SK-N-DZ (cell line): ENCODE results near the gene KLF3.

Source experiments
- DNase-seq: peaks from one replicate; pipeline ENCODE4 v3.0.0-alpha.2; 2015; ENCODE audit warnings: low spot score

The KLF3 gene

DNA sequence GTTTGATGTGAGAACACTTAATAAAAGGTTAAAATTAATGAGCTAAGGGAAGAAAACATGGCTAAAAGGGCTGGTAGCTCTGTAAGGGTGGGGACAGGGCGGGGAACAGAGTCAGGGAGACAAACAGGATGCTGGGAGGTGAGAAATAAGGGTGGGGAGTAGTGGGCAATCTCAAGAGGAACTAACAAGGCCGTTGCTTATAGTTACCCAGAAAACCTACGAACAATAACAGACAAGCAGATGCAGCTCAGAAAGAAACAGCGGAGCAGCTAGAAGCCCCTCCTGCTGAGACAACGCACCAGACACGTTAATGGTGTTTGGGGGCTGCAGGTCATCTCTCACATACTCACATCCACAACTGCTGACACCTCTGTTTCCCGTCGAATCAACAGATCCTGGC lies 9.7 kb upstream of the KLF3 start:
- DNase-seq = no peak

DNA sequence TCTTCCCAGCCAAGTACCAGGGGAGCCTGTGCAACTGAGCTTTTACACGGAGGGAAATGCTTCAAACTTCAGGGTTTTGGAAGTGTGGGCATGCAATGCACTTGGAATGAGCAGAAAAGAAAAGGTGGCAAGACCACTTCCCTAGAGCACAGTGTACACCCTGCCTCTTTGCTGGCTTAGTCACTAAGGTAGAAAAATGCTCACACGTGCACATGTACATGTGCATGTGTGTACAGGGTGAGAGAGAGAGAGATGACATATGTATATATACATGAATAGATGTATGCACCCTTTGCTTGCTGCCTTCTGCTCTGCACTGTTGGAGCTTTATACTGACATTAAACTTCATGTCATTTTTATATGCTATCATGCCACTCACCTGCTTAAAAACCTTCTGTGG lies 7.9 kb upstream of the KLF3 start:
- DNase-seq = no peak

DNA sequence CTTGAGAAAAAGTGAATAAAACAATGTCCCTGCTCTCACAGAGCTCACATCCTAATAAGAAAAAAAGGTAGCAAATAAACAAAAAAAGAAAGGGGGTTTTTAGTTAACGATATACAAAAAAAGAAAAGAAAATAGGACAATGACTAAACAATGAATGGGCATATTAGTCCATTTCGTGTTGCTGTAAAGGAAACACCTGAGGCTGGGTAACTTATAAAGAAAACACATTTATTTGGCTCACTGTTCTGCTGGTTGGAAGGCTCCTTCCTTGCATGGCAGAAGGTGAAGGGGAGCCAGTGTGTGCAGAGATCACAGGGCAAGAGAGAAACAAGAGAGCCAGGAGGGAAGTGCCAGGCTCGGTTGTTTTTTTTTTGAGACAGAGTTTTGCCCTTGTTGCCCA lies 4.7 kb upstream of the KLF3 start:
- no peak for DNase-seq

DNA sequence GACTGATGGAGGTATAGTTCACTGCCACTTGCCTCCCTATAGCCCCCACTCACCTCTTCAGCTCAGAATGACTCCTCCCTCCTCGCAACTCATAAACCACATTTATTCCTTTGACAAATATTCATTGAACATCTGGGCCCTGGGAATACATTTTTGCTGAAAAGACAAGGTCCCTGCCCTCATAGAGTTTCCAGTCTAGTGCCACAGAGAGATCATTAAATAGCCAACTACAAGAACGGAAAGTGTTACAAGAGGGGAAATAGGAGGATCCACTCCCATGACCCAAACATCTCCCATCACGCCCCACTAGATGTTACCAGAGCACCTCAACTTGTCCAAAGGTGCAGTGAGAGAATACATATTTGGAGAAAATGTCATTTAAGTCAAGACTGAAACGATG lies 3.2 kb upstream of the KLF3 start:
- DNase-seq = no peak

DNA sequence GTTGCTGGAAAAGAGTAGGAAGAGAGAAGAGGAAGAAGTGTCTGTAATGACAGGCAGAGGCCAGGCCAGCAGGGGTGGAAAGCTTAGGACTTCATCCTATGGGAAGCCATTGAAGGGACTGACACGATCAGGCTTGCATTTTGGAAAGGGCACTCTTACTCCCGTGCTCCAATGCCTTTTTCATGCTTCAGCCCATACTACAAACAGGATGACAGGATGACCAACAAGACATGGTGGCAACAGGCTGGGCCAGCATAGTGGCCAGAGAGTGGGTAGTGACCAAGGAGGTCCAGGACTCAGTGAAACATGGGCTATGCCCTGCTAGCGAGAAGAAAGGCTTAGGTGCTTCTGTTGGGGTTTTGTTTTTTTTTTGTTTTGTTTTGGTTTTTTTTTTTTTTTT lies 2.6 kb upstream of the KLF3 start:
- no peak for DNase-seq

DNA sequence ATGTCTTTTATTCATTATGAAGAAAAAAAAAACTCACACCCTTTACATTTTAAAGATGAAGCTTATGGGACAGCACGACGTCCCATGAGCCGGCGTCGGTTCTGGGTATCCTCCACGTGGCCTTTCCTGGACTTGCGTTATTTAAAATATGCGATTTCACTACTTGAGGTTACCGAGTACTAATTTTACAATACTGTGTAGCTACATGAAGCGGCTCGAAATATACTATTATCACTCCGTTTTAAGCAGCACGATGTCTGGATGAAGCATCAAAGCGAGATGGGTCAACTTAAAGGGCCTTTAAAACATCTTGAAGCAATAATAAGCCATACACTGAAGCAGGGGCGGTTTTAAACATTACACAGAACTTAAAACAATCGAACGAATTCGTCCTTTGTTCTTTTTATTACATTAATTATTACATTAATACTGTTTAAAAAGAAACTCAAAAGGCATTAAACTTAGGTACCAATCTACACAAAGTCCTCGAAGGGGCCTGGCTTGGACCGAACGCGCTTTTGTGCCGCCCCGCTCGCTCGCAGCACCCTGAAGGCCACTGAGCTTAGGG lies 1.4 kb upstream of the KLF3 start:
- no peak for DNase-seq

DNA sequence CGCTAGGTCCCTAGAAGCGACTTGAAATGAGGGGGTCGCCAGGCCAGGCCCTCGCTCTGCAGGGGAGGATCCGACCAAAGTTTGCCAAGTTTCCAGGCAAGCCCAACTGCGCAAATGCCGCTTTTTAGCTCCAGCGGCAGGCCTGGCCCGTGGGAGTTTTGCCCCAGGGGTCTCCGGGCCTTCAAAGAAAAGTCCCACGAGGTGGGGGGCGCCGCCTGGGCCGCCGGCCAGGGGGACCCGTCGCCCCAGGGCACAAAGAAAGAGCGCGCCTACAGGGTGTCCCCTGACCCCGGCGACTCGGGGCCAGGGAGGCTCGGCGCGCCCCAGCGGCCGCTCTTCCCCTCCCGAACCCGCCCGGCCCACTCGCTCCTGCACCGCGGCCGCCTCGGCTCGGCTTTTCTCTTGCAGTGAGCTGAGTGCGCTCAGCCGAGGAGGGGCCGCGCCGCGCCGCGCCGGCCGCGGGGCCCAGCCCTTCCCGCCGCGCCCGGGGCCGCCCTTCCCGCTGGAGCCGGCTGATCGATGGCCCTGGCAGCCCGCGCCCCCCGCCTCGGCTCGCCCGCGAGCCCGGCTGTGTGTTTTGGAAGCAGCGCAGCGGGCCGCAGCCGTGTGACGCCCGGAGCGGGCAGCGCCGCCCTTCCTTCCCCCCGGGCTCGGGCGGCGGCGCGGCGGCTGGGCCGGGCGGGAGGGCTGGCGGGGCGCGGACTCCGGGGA lies 754 bp upstream of the KLF3 start:
- no peak for DNase-seq

DNA sequence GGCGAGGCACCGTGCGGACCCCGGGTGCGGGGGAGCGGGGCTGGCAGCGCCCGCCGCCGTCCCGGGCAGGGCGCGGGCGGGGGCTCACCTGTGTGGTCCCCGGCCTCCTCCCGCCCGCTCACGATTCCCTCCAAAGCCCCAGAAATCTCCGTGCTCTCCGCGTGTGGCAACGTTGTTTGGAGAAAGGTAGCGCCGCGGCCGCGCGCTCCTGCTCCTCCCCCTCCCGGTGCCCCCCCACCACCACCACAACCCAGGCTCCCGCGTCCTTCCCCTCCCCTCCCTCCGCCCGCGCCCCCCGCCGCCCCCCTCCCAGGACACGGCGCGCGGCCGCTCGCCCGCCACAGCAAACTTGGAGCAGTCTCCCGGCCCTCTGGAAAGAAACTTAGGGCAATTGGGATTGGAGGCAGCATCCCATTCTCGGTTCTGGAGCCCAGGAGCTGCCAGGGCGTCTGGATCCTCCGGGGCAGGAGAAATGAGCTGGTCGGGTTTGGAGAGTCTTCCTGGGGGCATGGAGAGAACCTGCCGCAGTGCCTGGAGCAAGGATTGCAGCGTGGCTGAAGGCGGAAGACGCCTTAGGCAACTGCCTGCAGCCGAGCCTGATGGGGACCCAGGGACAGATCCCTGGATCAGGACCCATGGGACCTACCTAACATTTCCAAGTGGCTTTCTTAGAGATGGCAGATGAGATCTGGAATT lies 855 bp downstream of the KLF3 start:
- peak; percentile 81 for DNase-seq

DNA sequence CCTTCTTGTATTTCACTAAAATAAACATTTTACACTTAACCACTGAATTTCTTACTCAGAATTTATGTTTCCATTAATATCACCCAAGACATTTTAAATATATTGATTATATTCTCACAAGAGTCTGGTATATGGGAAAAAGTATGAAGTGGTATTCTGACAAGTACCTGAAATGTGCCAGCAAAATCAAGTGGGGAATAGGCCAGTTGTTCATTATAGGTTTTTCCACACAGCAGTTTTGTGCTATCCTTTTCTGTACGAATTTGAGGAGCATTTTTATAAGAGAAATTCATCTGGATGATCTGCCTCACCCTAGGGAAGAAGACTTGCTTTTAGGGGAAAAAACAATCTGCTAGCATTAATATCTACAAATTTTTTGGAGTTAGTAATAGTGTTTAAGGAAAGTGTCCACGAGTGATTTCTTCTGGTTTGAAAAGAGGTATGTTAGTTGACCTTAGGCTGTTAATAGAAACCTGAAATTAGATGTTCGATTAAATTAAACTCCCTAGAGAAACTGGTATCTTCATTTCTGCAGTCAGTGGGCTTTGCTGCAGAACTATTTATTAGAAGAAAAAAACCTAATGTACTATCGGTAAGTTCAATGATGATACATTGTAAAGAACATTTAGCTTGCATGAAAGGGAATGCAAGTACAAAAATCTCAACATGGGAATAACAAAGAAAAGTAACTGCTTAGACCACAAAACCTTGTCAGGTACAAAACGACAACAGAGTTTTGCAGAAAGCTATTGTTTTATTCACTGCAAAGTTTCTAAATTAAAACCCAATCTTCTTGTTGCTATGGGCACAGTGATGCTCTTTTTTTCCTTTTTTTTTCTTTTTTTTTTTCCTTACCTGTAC lies 1.8 kb downstream of the KLF3 start:
- DNase-seq = no peak

DNA sequence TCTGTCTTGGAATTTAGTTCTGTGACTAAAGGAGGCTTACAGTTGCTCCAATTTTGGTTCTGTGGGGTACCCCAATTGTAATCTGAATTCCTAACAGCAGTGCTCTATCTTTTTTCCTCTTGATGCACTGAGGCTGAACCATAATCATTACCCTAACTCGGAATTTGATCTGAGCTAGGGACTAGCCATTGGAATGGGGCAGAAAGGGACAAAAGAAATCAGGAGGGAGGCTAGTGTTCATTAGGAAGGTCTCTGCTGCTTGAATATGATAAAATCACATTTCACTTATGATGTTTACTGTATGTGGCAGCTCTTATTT lies 2.7 kb downstream of the KLF3 start:
- no peak for DNase-seq

DNA sequence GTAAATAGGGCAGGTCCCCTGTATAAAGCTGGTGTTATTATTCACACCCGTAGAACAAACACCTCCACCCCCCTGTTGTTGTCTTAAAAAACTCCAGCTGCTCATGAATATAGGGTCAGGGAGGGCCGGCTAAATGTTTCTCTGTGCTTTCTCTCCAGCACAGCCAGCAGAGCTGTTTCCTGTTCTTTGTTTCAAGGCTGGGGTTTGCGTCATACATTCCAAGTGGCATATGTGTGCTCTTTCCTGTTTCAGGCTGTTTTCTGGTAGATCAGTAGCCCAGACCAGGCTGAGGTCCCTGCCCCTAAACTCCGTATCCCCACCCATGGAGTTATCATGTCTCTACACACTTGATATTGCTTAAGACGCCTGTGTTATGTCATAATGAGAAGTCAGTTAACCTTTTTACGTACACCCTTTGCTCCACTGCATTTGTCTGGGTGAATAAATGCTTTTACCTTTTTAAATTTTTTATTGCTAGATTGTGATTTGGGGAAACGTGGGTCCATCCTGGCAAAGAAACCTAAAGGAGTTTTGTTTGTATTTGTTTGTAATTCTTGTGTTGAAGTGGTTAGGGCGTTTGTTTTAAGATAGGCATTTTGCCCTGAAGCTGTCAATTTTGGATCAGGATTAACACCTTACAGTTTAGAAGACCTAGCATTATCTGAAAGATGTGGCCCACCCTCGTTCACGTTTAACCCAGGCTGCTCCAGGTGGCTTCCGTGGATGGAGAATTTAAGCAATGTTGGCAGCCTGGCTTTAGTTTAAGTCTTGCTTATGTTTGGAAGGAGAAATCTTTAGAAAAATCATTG lies 3.3 kb downstream of the KLF3 start:
- DNase-seq = peak; percentile 74

DNA sequence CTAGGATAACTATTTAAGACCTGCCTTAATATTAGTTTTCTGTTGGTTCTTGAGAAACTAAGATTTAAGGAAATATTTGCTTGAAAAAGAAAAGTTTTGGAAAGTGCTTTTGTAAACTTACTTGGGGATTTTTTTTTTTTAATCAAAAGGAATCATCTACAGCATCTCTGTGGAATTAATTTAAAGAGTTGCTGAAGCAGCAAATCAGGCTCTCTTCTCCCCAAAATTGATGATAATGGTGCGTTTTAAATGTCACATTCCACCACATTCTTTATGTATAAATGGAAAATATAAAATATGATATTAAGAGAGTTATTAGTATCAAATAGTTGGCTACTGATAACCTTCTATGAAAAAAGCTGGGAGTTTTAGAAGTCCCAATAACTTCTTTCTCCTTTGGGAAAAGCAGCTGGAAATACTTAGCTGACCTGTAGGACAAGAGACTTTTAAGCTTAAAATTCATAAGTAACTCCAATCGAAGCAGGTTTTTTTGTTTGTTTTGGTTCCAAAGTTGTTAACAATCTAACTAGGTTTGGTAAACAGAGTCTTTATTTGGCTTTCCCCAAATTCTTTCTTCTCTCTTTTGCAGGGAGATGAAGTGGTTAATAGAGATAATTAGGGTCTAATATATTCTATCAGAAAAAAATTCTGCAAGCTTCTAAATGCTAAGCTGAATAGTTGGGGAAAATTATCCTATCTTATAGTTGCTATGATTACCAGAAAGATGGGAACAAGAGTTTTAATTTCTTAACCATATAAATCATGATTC lies 4.4 kb downstream of the KLF3 start:
- no peak for DNase-seq

DNA sequence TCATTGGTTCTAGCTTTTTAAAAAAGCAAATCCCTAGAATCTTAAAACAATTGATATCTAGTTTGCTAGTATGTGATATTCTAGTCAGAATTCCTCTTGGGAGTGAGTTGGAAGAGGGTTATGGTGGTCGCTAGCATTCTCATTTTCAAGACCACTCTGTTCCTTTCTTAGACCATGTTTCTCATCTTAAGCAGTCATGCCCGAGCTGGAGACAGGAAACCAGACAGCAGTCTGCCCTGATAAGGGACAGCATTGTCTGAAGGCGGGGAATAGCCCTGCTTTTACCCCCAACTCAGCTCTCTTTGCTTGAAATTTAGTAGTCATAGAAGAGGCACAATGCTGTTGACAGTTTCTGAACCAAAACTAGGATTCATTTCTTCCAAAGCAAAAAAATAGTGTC lies 5.2 kb downstream of the KLF3 start:
- DNase-seq = no peak

DNA sequence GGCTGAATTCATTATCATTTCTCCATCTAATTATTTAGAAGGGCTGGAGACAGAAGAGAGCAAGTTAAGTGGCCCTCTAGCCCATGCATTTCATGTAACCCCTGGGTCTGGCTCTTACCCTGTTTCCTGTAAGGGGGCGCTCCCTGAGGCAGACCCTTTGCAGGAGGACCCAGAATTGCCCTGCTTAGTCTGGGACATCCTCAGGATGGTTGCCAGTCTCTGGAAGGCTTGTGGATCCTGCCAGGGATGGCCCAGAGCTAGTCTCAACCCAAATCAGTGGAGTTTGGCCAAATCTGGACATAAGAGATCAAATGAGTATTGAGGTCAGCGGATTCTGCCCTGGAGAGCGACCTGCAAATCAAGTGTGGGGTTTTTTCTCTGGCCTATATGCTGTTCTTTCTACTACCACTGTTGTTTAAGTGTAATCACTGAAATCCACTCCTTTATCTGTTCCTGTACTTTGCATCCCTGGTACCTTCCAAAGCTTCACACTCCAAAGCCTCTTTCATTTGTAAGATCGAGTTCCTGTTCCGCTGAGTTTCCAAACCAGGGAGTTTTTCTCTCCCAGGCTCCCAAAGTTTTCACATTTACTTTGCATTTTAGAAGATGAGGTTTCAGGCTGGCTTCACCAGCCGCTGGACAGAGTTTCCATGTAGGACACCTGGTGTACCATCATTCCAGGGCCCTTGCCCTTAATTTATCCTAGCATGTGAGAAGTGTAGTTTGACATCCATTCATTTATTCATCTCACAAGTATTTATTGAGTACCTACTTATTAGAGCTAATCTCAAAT lies 6.3 kb downstream of the KLF3 start:
- DNase-seq = no peak

DNA sequence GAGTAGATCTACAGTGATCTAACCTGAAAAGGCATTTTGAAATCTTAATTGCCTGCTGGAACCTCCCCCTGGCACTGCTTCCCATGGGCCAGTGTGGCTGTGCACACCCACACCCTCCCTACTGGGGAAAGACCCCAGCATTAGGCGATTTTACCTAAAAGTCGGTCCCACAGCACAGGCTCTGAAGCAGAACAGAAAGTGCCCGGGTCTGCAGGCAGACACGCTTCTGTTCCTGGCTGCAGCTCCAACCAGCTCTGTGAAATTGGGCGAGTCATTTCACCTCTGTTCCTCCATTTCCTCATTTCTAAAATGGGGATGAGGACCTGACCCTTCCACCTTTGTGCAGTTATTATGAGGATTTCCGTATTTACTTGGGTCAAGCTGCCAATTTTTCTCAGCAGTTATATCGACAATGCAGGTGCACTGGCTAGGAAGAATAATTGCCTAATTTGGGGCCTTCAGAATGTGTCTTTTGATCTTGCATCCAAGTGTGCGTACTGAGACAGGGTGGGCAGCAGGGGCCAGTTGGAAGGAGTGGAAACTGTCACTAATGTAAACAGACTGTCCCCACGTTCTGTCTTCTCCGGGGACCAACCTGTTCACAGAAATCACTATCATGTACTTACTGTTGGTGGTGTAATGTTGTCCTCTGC lies 7.1 kb downstream of the KLF3 start:
- DNase-seq = no peak

DNA sequence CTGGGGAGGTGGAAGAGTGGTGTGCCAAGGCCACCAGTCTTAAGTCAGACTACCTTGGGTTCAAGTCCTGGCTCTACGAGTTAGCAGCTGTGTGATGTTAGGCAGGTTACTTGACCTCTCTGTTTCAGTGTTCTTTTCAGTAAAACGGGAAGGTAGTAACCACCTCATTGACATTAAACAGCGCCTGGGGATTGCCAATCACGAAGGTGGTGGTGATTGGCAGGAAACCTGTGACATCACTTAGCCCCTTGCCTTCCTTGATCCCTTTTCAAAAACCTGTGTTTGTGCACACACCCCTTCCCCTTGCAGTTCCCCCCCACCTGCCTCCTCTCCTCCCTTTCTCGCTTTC lies 7.6 kb downstream of the KLF3 start:
- no peak for DNase-seq

DNA sequence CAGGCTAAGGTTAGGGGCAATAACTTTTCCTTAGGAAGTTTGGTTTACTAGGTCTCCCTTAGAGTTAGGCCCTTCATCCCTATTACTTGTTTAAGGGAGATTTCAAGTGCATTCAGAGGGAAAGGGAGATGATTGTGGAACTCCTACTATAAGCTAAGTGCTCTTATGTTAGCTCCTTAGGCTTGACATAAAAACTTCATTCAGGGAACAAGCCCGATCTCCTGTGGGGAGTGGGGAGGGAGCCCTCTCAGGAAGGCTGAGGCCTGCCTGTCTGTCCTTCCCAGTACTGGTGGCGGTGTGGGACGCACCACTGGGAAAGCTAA lies 8.0 kb downstream of the KLF3 start:
- DNase-seq = no peak

DNA sequence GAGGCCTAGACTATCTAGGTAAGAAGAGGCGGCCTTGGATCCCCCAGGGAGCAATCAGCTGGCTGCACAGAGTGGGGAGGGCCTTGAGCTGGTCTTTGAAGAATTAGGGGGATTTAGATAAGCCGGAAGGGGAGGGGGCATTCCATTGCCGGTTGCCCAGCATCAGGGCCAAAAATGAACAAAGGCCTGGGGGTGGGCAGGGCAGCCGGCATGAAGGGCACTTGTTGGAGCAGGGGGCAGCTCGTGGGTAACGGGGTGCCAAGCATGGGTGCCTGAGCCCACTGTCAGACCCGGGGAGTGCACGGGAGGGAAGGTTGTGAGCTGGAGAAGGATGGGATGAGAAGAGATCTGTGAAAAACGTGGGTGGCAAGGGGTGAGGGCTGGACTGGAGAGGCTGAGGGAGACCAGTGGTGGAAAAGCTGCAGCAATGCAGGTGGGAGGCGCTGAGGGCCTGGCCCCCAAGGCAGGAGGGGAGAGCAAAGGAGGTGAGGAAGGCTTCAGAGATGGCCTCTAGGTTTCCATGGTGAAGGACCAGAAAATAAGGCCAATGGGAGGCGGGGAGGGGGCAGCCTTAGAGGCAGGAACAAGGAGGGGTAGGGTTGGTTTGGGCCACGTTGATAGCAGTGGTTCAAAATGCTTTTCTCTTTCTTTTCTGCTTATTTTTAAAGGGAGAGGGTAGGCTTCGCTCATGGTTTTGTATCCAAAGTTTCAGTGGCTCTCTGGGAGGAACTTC lies 8.6 kb downstream of the KLF3 start:
- no peak for DNase-seq
